ENCODE results near the gene PAQR8. TPM values are rescaled to one million over a fixed set of nuclear protein-coding genes. Genes with fewer than 3 reads are reported as not detected.

PAQR8 gene
- total and polyA plus RNA-seq, 2 of the 13 experiments (the other 11 are each of a cell fraction or from before 2014, with no cell fraction given) = 37.7 to 50.7 TPM

DNA sequence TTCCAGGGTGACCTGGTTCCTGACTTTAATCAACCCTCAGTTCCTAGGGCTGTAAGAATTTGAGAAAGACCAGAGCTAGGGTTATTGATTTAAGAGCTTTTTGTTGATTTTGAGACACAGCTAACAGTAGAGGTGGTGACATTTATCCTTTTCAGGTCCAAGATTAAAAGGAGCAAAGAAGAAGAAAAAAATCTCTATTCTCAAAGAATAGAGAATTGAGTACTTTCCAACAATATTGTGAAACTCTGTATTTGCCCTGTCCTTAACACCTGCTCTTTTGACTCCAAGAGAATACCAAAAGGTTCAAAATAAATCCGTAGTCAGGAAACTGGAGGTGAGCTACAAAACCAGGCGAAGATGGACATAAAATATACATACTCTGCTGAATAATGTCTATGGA is 7.3 kb downstream of the PAQR8 start (continued):
- TF ChIP-seq, protein P1, sequence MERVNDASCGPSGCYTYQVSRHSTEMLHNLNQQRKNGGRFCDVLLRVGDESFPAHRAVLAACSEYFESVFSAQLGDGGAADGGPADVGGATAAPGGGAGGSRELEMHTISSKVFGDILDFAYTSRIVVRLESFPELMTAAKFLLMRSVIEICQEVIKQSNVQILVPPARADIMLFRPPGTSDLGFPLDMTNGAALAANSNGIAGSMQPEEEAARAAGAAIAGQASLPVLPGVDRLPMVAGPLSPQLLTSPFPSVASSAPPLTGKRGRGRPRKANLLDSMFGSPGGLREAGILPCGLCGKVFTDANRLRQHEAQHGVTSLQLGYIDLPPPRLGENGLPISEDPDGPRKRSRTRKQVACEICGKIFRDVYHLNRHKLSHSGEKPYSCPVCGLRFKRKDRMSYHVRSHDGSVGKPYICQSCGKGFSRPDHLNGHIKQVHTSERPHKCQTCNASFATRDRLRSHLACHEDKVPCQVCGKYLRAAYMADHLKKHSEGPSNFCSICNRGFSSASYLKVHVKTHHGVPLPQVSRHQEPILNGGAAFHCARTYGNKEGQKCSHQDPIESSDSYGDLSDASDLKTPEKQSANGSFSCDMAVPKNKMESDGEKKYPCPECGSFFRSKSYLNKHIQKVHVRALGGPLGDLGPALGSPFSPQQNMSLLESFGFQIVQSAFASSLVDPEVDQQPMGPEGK (CRISPR knock-in tag; IDR thresholded peaks at IDR 0.05) = 0 out of 2 replicates have a peak, but pooled peaks have one; percentile 13
- no peak for TF ChIP-seq ZSCAN22 (CRISPR knock-in tag; IDR thresholded peaks at IDR 0.05)
- TF ChIP-seq, protein P2, sequence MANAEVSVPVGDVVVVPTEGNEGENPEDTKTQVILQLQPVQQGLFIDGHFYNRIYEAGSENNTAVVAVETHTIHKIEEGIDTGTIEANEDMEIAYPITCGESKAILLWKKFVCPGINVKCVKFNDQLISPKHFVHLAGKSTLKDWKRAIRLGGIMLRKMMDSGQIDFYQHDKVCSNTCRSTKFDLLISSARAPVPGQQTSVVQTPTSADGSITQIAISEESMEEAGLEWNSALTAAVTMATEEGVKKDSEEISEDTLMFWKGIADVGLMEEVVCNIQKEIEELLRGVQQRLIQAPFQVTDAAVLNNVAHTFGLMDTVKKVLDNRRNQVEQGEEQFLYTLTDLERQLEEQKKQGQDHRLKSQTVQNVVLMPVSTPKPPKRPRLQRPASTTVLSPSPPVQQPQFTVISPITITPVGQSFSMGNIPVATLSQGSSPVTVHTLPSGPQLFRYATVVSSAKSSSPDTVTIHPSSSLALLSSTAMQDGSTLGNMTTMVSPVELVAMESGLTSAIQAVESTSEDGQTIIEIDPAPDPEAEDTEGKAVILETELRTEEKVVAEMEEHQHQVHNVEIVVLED (CRISPR knock-in tag; IDR thresholded peaks at IDR 0.05; ENCODE audit: borderline replicate concordance) = no peak
- TF ChIP-seq FOSL2 (CRISPR knock-in tag; IDR thresholded peaks at IDR 0.05) = no peak
- TF ChIP-seq MBD4 (IDR thresholded peaks at IDR 0.05; ENCODE audit: borderline replicate concordance, low read length) = 0 out of 2 replicates have a peak, but pooled peaks have one; percentile 59
- TF ChIP-seq, protein P3, sequence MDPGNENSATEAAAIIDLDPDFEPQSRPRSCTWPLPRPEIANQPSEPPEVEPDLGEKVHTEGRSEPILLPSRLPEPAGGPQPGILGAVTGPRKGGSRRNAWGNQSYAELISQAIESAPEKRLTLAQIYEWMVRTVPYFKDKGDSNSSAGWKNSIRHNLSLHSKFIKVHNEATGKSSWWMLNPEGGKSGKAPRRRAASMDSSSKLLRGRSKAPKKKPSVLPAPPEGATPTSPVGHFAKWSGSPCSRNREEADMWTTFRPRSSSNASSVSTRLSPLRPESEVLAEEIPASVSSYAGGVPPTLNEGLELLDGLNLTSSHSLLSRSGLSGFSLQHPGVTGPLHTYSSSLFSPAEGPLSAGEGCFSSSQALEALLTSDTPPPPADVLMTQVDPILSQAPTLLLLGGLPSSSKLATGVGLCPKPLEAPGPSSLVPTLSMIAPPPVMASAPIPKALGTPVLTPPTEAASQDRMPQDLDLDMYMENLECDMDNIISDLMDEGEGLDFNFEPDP (CRISPR knock-in tag; conservative IDR thresholded peaks at IDR 0.05) = no peak
- no peak for TF ChIP-seq HHEX (CRISPR knock-in tag; IDR thresholded peaks at IDR 0.05)
- TF ChIP-seq GFI1 (CRISPR knock-in tag; IDR thresholded peaks at IDR 0.05; ENCODE audit: borderline replicate concordance) = peak; percentile 81
- TF ChIP-seq, protein P4, sequence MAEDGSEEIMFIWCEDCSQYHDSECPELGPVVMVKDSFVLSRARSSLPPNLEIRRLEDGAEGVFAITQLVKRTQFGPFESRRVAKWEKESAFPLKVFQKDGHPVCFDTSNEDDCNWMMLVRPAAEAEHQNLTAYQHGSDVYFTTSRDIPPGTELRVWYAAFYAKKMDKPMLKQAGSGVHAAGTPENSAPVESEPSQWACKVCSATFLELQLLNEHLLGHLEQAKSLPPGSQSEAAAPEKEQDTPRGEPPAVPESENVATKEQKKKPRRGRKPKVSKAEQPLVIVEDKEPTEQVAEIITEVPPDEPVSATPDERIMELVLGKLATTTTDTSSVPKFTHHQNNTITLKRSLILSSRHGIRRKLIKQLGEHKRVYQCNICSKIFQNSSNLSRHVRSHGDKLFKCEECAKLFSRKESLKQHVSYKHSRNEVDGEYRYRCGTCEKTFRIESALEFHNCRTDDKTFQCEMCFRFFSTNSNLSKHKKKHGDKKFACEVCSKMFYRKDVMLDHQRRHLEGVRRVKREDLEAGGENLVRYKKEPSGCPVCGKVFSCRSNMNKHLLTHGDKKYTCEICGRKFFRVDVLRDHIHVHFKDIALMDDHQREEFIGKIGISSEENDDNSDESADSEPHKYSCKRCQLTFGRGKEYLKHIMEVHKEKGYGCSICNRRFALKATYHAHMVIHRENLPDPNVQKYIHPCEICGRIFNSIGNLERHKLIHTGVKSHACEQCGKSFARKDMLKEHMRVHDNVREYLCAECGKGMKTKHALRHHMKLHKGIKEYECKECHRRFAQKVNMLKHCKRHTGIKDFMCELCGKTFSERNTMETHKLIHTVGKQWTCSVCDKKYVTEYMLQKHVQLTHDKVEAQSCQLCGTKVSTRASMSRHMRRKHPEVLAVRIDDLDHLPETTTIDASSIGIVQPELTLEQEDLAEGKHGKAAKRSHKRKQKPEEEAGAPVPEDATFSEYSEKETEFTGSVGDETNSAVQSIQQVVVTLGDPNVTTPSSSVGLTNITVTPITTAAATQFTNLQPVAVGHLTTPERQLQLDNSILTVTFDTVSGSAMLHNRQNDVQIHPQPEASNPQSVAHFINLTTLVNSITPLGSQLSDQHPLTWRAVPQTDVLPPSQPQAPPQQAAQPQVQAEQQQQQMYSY (CRISPR knock-in tag; IDR thresholded peaks at IDR 0.05) = peak; percentile 70; the same call in 1 of the 2 replicates
- TF ChIP-seq TCF7L2 (IDR thresholded peaks at IDR 0.05; ENCODE audit: low read depth, low read length) = peak; percentile 80; the same call in 1 of the 2 replicates
- no peak for TF ChIP-seq ZNF720 (CRISPR knock-in tag; IDR thresholded peaks at IDR 0.05)
- TF ChIP-seq, protein P5, sequence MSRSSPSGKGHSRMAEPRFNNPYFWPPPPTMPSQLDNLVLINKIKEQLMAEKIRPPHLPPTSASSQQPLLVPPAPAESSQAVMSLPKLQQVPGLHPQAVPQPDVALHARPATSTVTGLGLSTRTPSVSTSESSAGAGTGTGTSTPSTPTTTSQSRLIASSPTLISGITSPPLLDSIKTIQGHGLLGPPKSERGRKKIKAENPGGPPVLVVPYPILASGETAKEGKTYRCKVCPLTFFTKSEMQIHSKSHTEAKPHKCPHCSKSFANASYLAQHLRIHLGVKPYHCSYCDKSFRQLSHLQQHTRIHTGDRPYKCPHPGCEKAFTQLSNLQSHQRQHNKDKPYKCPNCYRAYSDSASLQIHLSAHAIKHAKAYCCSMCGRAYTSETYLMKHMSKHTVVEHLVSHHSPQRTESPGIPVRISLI (CRISPR knock-in tag; IDR thresholded peaks at IDR 0.05; ENCODE audit: borderline replicate concordance) = peak; percentile 85; the same call in 1 of the 2 replicates
- no peak for TF ChIP-seq ZSCAN12 (CRISPR knock-in tag; IDR thresholded peaks at IDR 0.05)
- no peak for TF ChIP-seq CAMTA2 (CRISPR knock-in tag; IDR thresholded peaks at IDR 0.05; ENCODE audit: borderline replicate concordance)
- TF ChIP-seq ZNF3 (CRISPR knock-in tag; IDR thresholded peaks at IDR 0.05) = no peak
- no peak for TF ChIP-seq ZNF564 (CRISPR knock-in tag; IDR thresholded peaks at IDR 0.05)
- TF ChIP-seq ZNF282 (IDR thresholded peaks at IDR 0.05; ENCODE audit: partially characterized antibody) = no peak
- TF ChIP-seq, protein P6, sequence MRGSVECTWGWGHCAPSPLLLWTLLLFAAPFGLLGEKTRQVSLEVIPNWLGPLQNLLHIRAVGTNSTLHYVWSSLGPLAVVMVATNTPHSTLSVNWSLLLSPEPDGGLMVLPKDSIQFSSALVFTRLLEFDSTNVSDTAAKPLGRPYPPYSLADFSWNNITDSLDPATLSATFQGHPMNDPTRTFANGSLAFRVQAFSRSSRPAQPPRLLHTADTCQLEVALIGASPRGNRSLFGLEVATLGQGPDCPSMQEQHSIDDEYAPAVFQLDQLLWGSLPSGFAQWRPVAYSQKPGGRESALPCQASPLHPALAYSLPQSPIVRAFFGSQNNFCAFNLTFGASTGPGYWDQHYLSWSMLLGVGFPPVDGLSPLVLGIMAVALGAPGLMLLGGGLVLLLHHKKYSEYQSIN (CRISPR knock-in tag; IDR thresholded peaks at IDR 0.05; ENCODE audit: borderline replicate concordance) = no peak
- no peak for TF ChIP-seq ZNF432 (CRISPR knock-in tag; IDR thresholded peaks at IDR 0.05; ENCODE audit: borderline replicate concordance)
